ENCODE results near the gene PPP1R14D. TPM values are rescaled to one million over a fixed set of nuclear protein-coding genes. Genes with fewer than 3 reads are reported as not detected.
A peak's percentile ranks its signal among the peaks of the same experiment; 100 is the strongest.

PPP1R14D gene
- total RNA-seq, 1 experiment from 2014 or later: not detected

DNA sequence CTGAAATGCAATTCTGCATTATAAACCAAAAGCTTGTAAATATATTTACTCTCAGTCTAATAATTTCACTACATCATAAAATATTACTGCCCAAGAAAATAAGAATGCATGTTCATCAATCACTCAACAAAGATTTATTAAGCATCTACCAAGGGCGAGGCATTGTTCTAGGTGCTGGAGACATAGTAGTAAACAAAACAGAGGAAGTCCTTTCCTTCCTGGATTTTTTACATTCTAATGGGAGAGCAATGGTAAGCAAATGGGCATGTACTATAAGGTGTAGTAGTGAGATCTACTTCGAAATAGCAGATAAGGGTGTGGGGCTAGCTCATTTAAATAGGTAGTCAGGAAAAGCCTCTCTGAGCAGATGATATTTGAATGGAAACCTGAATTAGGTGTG is 32.5 kb downstream of the PPP1R14D start:
- Histone ChIP-seq H3K9ac (ENCODE audit: extremely low read depth, insufficient read length, low read length) (no peak overlapping the region), H2BK20ac (ENCODE audit: low read depth, low read length, poor library complexity, severe bottlenecking) (no peak overlapping the region), H3K4me2 (ENCODE audit: insufficient read depth, insufficient read length, low read length) (no peak overlapping the region), H2BK12ac (ENCODE audit: insufficient read length, low read depth, low read length) (no peak overlapping the region), H2BK15ac (ENCODE audit: low read depth, low read length) (no peak overlapping the region), H2BK5ac (ENCODE audit: insufficient read length, low read length) (no peak overlapping the region), H3K23ac (ENCODE audit: insufficient read length, low read depth, low read length) (no peak overlapping the region), H3K9me3 (ENCODE audit: control insufficient read depth, low read depth, low read length) (no peaks in the 10 kb centered on the region), H3T11ph (ENCODE audit: low read length) (no peak overlapping the region), H4K91ac (ENCODE audit: insufficient read length, low read depth, low read length) (no peak overlapping the region), H3K4ac (ENCODE audit: low read depth, low read length) (no peak overlapping the region), H3K4me1 (ENCODE audit: insufficient read depth, low read length) (peaks cover 12% of the 10 kb centered on the region; the same call in 1 of the 2 replicates), H4K8ac (replicated peaks; ENCODE audit: insufficient read length, low read depth, low read length) (no peak overlapping the region), H3K56ac (ENCODE audit: insufficient read length, low read depth, low read length) (no peak overlapping the region), H3K79me2 (ENCODE audit: insufficient read depth, low read length) (no peaks in the 10 kb centered on the region), H3K27me3 (ENCODE audit: insufficient read depth, low read length) (no peaks in the 10 kb centered on the region), H2AFZ (ENCODE audit: low read length) (no peak overlapping the region), H4K5ac (ENCODE audit: insufficient read length, low read depth, low read length) (no peak overlapping the region), H3K27ac (ENCODE audit: insufficient read length, low read depth, low read length) (no peak overlapping the region), H3K79me1 (ENCODE audit: insufficient read depth, low read depth, low read length, poor library complexity, severe bottlenecking) (no peaks in the 10 kb centered on the region), H3K18ac (ENCODE audit: insufficient read length, low read depth, low read length) (no peak overlapping the region), H2BK120ac (ENCODE audit: low read depth, low read length, poor library complexity, severe bottlenecking) (no peak overlapping the region), H3K14ac (ENCODE audit: insufficient read depth, low read length) (no peak overlapping the region), H3K23me2 (ENCODE audit: insufficient read length, low read depth, low read length, poor library complexity, severe bottlenecking) (no peaks in the 10 kb centered on the region), H4K20me1 (ENCODE audit: control insufficient read depth, insufficient read depth, insufficient read length) (no peaks in the 10 kb centered on the region), H2AK5ac (ENCODE audit: insufficient read length, low read length) (no peak overlapping the region)
- Mint-ChIP-seq H3K27me3 (ENCODE audit: low read depth) (no peaks in the 10 kb centered on the region), H3K4me3 (no peak overlapping the region), H3K27ac (peak overlapping the region in 1 of 3 experiments; percentile 37; a peak in 2 of 7 replicates), H3K9me3 (no peaks in the 10 kb centered on the region), H3K36me3 (ENCODE audit: insufficient read depth in 1 of 3, low read depth in 3 of 3) (peaks cover 12 to 18% (median 13%) of the 10 kb centered on the region in 3 experiments; a peak in 5 of 7 replicates), H3K4me1 (peaks cover 32 to 38% of the 10 kb centered on the region in 2 experiments)
- WGBS (ENCODE audit: extremely low coverage, insufficient read length, low lambda C conversion rate): no CpG with 5 or more reads among the region's 2 CpGs
- DNase-seq: no peak
- TF ChIP-seq CTCF (conservative IDR thresholded peaks at IDR 0.05): no peak

Measured in H9 (cell line).